ENCODE data around the gene IGFLR1.

The IGFLR1 gene

DNA sequence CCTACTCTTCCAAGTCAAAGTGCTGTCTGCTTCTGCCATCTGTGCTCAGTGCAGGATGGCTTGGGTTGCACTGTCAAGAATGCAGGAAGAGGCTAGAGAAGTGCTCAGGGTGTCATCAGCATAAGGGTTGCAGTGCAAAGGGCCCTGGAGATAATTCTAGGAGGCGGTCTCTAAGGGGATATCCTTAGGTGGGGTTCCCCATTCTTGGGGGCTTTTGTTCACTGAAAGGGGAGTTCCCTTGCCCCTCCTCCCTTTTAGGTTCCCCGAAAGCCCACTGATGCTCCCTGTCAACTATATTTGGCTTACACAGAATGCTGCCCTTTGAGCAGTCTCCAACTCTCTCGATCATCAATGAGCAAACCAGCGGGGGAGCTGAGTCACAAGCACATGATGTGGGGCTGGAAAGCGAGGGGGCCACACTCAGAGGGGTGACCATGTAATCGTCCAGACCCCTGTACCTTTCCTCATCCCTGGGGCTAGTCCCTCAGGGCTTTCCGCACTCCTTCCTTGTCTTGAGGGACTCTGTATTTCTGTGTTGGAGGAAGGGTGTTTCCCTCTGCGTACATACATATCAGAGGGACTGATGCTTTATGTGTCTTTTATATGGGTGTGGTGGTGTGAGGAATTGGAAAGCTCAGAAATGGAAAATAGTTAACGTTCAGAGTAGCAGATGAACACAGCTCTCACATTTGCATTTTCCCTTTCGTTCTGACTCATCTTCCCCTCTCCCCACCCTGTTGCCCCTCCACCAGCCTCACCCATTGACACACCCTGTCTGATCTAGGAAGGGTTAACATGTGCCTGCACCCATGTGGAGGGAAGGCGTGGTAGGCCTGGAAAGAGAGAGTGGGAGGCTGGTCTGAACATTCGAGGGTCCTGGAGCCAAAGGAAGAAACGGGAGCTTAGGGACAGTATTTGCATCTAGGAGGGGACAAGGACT, 31.2 kb downstream of the IGFLR1 start:
- no peak for DNase-seq (ENCODE audit: low read depth)
- no peak overlapping the region for H3K4me3 ChIP-seq (ENCODE audit: low read depth, low read length)

DNA sequence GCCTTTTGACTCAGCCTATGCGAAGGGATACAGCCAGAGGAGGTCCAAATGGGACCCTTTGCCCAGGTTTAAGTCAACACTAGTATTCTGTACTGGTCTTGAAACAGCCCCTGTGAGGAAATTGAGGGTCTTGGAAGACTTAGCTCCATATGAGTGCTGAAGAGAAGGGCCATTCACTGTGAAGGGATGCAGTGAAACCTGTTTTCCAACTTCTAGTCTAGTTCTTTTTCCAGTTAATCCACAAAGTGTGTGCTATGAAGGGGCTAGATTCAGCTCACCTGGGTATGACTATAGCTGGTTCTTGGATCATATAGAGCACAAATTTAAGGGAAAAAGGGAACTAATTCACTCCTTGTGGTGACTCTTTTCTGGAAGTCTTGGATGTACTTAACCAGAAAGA, 33.9 kb downstream of the IGFLR1 start:
- TF ChIP-seq, protein P1, sequence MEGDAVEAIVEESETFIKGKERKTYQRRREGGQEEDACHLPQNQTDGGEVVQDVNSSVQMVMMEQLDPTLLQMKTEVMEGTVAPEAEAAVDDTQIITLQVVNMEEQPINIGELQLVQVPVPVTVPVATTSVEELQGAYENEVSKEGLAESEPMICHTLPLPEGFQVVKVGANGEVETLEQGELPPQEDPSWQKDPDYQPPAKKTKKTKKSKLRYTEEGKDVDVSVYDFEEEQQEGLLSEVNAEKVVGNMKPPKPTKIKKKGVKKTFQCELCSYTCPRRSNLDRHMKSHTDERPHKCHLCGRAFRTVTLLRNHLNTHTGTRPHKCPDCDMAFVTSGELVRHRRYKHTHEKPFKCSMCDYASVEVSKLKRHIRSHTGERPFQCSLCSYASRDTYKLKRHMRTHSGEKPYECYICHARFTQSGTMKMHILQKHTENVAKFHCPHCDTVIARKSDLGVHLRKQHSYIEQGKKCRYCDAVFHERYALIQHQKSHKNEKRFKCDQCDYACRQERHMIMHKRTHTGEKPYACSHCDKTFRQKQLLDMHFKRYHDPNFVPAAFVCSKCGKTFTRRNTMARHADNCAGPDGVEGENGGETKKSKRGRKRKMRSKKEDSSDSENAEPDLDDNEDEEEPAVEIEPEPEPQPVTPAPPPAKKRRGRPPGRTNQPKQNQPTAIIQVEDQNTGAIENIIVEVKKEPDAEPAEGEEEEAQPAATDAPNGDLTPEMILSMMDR (IDR thresholded peaks at IDR 0.05; ENCODE audit: low read depth, low read length), result no peak
- TF ChIP-seq POLR2A (IDR thresholded peaks at IDR 0.05; ENCODE audit: extremely low read depth, insufficient read length) (no peak), MYC (IDR thresholded peaks at IDR 0.05; ENCODE audit: low read depth, low read length) (no peak)
- TF ChIP-seq, protein P2, sequence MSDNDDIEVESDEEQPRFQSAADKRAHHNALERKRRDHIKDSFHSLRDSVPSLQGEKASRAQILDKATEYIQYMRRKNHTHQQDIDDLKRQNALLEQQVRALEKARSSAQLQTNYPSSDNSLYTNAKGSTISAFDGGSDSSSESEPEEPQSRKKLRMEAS (IDR thresholded peaks at IDR 0.05; ENCODE audit: low read depth, low read length), result no peak
- H3K4me3 ChIP-seq (ENCODE audit: low read depth, low read length), result no peak overlapping the region
- no peak for DNase-seq (ENCODE audit: low read depth)

More for the DNA sequence above, 31.2 kb downstream of the IGFLR1 start:
- TF ChIP-seq, protein P1 (IDR thresholded peaks at IDR 0.05; ENCODE audit: low read depth, low read length), result no peak
- TF ChIP-seq MYC (IDR thresholded peaks at IDR 0.05; ENCODE audit: low read depth, low read length) (no peak), POLR2A (IDR thresholded peaks at IDR 0.05; ENCODE audit: extremely low read depth, insufficient read length) (no peak)
- TF ChIP-seq, protein P2 (IDR thresholded peaks at IDR 0.05; ENCODE audit: low read depth, low read length), result no peak

DNA sequence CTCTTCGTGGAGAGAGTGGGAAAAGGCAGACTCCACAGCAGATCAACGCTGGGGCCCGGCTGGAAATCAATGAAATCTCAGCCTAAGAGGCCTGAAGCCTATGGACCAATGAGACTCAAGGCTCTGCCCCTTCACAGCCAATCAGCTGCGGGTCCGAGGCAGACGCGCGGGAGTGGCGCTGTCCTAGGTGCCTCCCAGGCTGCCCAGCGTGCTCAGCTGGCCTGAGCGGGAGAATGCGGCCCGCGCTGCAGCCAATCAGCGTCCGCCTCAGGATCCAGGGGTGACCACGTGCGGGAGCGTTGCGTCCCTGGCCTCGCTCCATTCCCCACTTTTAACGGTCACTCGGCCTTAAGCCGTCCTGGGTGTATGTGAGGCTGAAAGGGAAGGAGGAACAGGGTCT, 38.0 kb downstream of the IGFLR1 start, which contains the start of gene ZBTB32:
Gene ZBTB32, plus strand, starts transcription at position 341 of the 400 bp plus-strand sequence. CDS start 10,069 bp downstream, outside the sequence.
- TF ChIP-seq POLR2A (IDR thresholded peaks at IDR 0.05; ENCODE audit: extremely low read depth, insufficient read length) (no peak), MYC (IDR thresholded peaks at IDR 0.05; ENCODE audit: low read depth, low read length) (peak; percentile 31; the same call in 1 of the 2 replicates)
- TF ChIP-seq, protein P2 (IDR thresholded peaks at IDR 0.05; ENCODE audit: low read depth, low read length), result peak; percentile 63
- H3K4me3 ChIP-seq (ENCODE audit: low read depth, low read length), result no peak within 1 kb of the TSS
- DNase-seq (ENCODE audit: low read depth), result peak; percentile 72

DNA sequence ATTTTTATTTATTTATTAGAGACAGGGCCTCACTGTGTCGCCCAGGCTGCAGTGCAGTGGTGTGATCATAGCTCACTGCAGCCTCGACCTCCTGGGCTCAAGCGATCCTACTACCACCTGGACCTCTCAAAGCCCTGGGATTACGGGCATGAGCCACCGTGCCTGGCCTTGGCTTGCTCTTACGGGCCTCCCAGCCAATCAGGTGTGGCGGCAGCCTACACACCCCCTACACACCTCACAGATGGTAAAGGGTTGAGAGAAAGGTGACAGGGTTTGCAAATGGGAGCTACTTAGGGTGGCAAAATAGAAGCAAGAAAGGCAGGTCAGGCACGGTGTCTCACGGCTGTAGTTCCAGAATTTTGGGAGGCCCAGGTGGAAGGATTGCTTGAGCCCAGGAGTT, 38.9 kb downstream of the IGFLR1 start:
- H3K4me3 ChIP-seq (ENCODE audit: low read depth, low read length), result no peak overlapping the region
- DNase-seq (ENCODE audit: low read depth), result no peak
- TF ChIP-seq, protein P1 (IDR thresholded peaks at IDR 0.05; ENCODE audit: low read depth, low read length), result no peak
- TF ChIP-seq POLR2A (IDR thresholded peaks at IDR 0.05; ENCODE audit: extremely low read depth, insufficient read length) (no peak), MYC (IDR thresholded peaks at IDR 0.05; ENCODE audit: low read depth, low read length) (no peak)
- TF ChIP-seq, protein P2 (IDR thresholded peaks at IDR 0.05; ENCODE audit: low read depth, low read length), result no peak

DNA sequence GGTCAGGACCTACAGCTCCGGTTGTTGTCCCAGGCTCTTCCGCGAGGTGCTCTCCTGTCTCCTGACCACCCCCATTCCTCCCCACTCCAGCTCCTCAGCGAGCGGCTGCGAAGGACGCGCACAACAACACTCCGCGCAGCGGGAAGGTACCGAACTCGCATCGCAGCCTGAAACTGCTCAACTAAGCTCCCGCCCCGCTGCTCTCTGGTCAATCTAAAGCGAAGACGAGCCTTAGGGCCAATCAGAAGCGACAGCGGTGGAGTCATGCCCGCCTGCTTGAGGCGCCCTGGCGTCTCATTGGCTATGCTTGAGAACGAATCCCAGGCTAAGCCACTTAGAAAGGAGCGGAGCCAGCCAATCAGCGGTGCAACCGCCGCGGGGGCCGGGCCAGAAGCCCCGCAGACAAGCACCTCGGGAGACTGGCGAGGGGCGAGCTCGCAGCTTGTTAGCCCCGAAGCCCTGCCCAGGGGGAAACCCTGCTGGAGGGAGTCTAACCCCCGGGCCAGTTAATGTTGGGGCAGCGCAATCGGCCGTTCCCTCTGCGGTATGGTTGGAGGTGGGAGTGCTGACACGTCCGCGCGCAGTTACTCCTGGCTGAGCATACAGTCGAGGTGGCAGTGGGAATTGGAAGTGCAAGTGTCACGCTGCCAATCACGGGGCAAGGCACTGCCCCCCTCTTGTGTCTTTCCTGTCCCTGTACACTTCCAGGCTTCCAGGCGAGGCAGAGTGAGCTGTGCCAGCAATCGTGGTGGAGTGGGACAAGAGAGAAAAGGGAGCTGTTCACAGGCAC, 39.8 kb downstream of the IGFLR1 start:
- DNase-seq (ENCODE audit: low read depth), result peak; percentile 85
- no peak overlapping the region for H3K4me3 ChIP-seq (ENCODE audit: low read depth, low read length)
- TF ChIP-seq, protein P1 (IDR thresholded peaks at IDR 0.05; ENCODE audit: low read depth, low read length), result no peak
- no peak for TF ChIP-seq POLR2A (IDR thresholded peaks at IDR 0.05; ENCODE audit: extremely low read depth, insufficient read length)
- TF ChIP-seq MYC (IDR thresholded peaks at IDR 0.05; ENCODE audit: low read depth, low read length), result no peak
- TF ChIP-seq, protein P2 (IDR thresholded peaks at IDR 0.05; ENCODE audit: low read depth, low read length), result no peak

All from NB4 (cell line).